GM12878 (cell line): ENCODE results near the gene SCUBE2. TPM values are rescaled to one million over a fixed set of nuclear protein-coding genes. Genes with fewer than 3 reads are reported as not detected.

ENCODE experiments used
- ATAC-seq: fragments of 200-7000 bp; cut with Tn5 transposase; 3 replicates; pipeline ENCODE4 v1.9.1; 2020; ENCODE audit warnings: mild to moderate bottlenecking, moderate library complexity
- BruUV-seq: library from RNA; stranded (reverse); fragments of 400-500 nt; replicated peaks from 2 replicates; lab custom pipeline; 2021; lab: Mats Ljungman, UMichigan
- CTCF ChIA-PET: fragments of 300-600 bp; sonication (Branson Sonifier 250); formaldehyde crosslinking; extraction: SDS; loops from one replicate; lab custom pipeline; 2021; ENCODE audit warnings: inconsistent platforms; lab: Yijun Ruan, JAX
- POLR2A ChIA-PET: fragments of 350-600 bp; formaldehyde crosslinking; extraction: SDS; loops from one replicate; lab custom pipeline; 2021; ENCODE audit warnings: inconsistent platforms; lab: Charles Lee
- RAD21 ChIA-PET: fragments of 300-600 bp; sonication (Branson Sonifier 250); formaldehyde crosslinking; loops from one replicate; lab custom pipeline; 2023; ENCODE audit warnings: antibody characterized with exemption; ENCODE audit not compliant: unreplicated experiment; lab: Charles Lee
- SMC1A ChIA-PET: fragments of 300-600 bp; sonication (Branson Sonifier 250); formaldehyde crosslinking; loops from one replicate; lab custom pipeline; 2023; ENCODE audit not compliant: unreplicated experiment, uncharacterized antibody; lab: Charles Lee
- DNase-seq: peaks from one replicate; pipeline ENCODE4 v3.0.0-alpha.2; 2011; ENCODE audit warnings: low read depth, low spot score
- FAIRE-seq: peaks from 3 replicates; lab custom pipeline; 2011; peaks lifted over from hg19 to GRCh38; lab: Jason Lieb, UNC
- H2AFZ ChIP-seq: 2 replicates; pipeline ENCODE4 v1.6.0; 2011; ENCODE audit warnings: low read depth, low read length, control low read depth; ENCODE audit not compliant: control insufficient read depth
- H3K27ac ChIP-seq: 2 replicates; pipeline ENCODE4 v1.5.1; 2011; ENCODE audit warnings: control low read depth; ENCODE audit not compliant: control insufficient read depth, insufficient read depth
- H3K27me3 ChIP-seq, 2 experiments: replicated peaks in 1 of 2; 2 replicates each; pipeline versions ENCODE4 v1.6.0 to v1.6.1; 2011; ENCODE audit warnings: low read length in 1 of 2; ENCODE audit not compliant: control insufficient read depth in 2 of 2, insufficient read depth in 2 of 2
- H3K36me3 ChIP-seq, 2 experiments: 2 replicates each; pipeline ENCODE4 v1.5.1; 2011; ENCODE audit warnings: low read length in 1 of 2; ENCODE audit not compliant: control insufficient read depth in 2 of 2, insufficient read depth in 2 of 2
- H3K4me1 ChIP-seq: 2 replicates; pipeline ENCODE4 v1.6.1; 2011; ENCODE audit warnings: mild to moderate bottlenecking, low read length, moderate library complexity, mixed read lengths; ENCODE audit not compliant: control insufficient read depth, insufficient read depth
- H3K4me2 ChIP-seq: 2 replicates; pipeline ENCODE4 v1.6.0; 2011; ENCODE audit warnings: control low read depth; ENCODE audit not compliant: control insufficient read depth, insufficient read depth
- H3K4me3 ChIP-seq: fragments of 200-600 bp; sonication (generic); 2 replicates; pipeline ENCODE4 v1.5.1; 2016
- H3K79me2 ChIP-seq: 2 replicates; pipeline ENCODE4 v1.6.0; 2011; ENCODE audit warnings: low read length; ENCODE audit not compliant: control insufficient read depth, insufficient read depth
- H3K9ac ChIP-seq: 2 replicates; pipeline ENCODE4 v1.8.0; 2011; ENCODE audit warnings: low read length, control low read depth, mixed read lengths; ENCODE audit not compliant: control insufficient read depth, insufficient read depth
- H3K9me3 ChIP-seq: replicated peaks from 3 replicates; pipeline ENCODE4 v1.5.1; 2011; ENCODE audit warnings: mild to moderate bottlenecking, low read length; ENCODE audit not compliant: control insufficient read depth, insufficient read depth
- H4K20me1 ChIP-seq: 2 replicates; pipeline ENCODE4 v1.6.0; 2011; ENCODE audit not compliant: control insufficient read depth, insufficient read depth
- CBX5 ChIP-seq: sonication (generic); IDR thresholded peaks from 2 replicates; pipeline ENCODE4 v1.6.1; 2016; ENCODE audit warnings: low read depth, moderate library complexity, mild to moderate bottlenecking, inconsistent platforms
- ELK1 ChIP-seq: IDR thresholded peaks from 2 replicates; pipeline ENCODE4 v1.6.1; 2012; ENCODE audit warnings: low read depth, low read length, improper control_type of control experiment
- FOS ChIP-seq: IDR thresholded peaks from 3 replicates; pipeline ENCODE4 v1.6.1; 2011; ENCODE audit warnings: borderline replicate concordance; ENCODE audit not compliant: insufficient read length; ENCODE audit errors: extremely low read depth
- IKZF1 ChIP-seq: fragments of 450-650 bp; conservative IDR thresholded peaks from 2 replicates; pipeline ENCODE4 v1.6.1; 2017; ENCODE audit warnings: antibody characterized with exemption, mild to moderate bottlenecking
- MEF2B ChIP-seq: fragments of 450-650 bp; IDR thresholded peaks from 2 replicates; pipeline ENCODE4 v1.6.1; 2018; ENCODE audit warnings: mild to moderate bottlenecking, moderate library complexity; ENCODE audit not compliant: partially characterized antibody, poor library complexity, severe bottlenecking
- POLR2A ChIP-seq: IDR thresholded peaks from 2 replicates; pipeline ENCODE4 v1.6.1; 2011; ENCODE audit warnings: low read depth, mild to moderate bottlenecking, low read length
- RAD21 ChIP-seq: IDR thresholded peaks from 2 replicates; pipeline ENCODE4 v1.6.1; 2011; ENCODE audit warnings: mild to moderate bottlenecking, low read depth, low read length, moderate library complexity; ENCODE audit not compliant: insufficient read depth
- SP1 ChIP-seq: IDR thresholded peaks from one replicate; pipeline ENCODE4 v1.6.1; 2011; ENCODE audit warnings: low read depth, low read length
- SRF ChIP-seq, 2 experiments: IDR thresholded peaks; 2 replicates each; pipeline ENCODE4 v1.6.1; 2011; ENCODE audit warnings: low read depth in 2 of 2, low read length in 2 of 2, mild to moderate bottlenecking in 1 of 2, moderate library complexity in 1 of 2
- ZBTB11 ChIP-seq: fragments of 450-650 bp; formaldehyde crosslinking; IDR thresholded peaks from 2 replicates; pipeline ENCODE4 v1.5.0; 2022; ENCODE audit warnings: mild to moderate bottlenecking, missing genetic modification characterization
- WGBS: methylation state at CpG from one replicate; pipeline ENCODE4 v1.1.6; 2016; ENCODE audit warnings: low lambda C conversion rate; ENCODE audit not compliant: insufficient replicate concordance, insufficient coverage; ENCODE audit errors: missing lambda C conversion rate; 5-methylcytosine and 5-hydroxymethylcytosine counted together
- in situ Hi-C: fragments of 300-500 bp; cut with MboI; formaldehyde crosslinking; loops from 9 replicates; pipeline ENCODE4 v1.14.3; 2018; ENCODE audit warnings: mixed read lengths
- intact Hi-C: fragments of 100-400 bp; cut with micrococcal nuclease; formaldehyde crosslinking; loops from one replicate; pipeline ENCODE4 v1.14.2; 2022; ENCODE audit not compliant: unreplicated experiment
- polyA plus RNA-seq, 11 experiments: library from polyadenylated mRNA; depleted of rRNA in 4 of 11; unstranded in 6 of 11; stranded (reverse) in 5 of 11; fragments of >200 nt; fragmentation: Nextera tagmentation in 4 of 11; fragmentation: Illumina TruSeq in 1 of 11; extraction: Ambion mirVana in 4 of 11; extraction: Trizol in 1 of 11; gene quantifications; 1 replicate in 1 of 11; 2 replicates in 10 of 11; pipeline versions ENCODE4 v1.2.1 to v1.2.3, GENCODE V29; 2011 to 2016; ENCODE audit warnings: inconsistent platforms in 2 of 11, missing spikeins in 2 of 11, low read depth in 1 of 11
- total RNA-seq, 4 experiments: library from RNA; depleted of rRNA in 3 of 4; stranded (reverse); fragments of >200 nt in 3 of 4; fragmentation: Illumina TruSeq in 1 of 4; extraction: Trizol in 1 of 4; gene quantifications; 2 replicates each; pipeline versions ENCODE4 v1.2.1 to v1.2.3, GENCODE V29; 2013 to 2021

SCUBE2 gene
- total and polyA plus RNA-seq, 10 of the 15 experiments (the other 5 are each of a cell fraction or from before 2014, with no cell fraction given) = 0.12 to 0.56 (median 0.31) TPM; not detected in 2

GRCh38 chr11:9005087-9005486, 86.3 kb downstream of the SCUBE2 start:
- Histone ChIP-seq H3K27ac (no peak overlapping the region), H3K4me1 (peaks cover 6% of the 10 kb centered on the region; the same call in 1 of the 2 replicates), H4K20me1 (no peaks in the 10 kb centered on the region), H3K4me3 (no peak overlapping the region), H3K9ac (no peak overlapping the region), H3K36me3 (no peaks in the 10 kb centered on the region), H3K27me3 (peaks cover 4 to 16% of the 10 kb centered on the region in 2 experiments), H3K4me2 (no peak overlapping the region), H3K79me2 (no peaks in the 10 kb centered on the region), H2AFZ (no peak overlapping the region), H3K9me3 (no peaks in the 10 kb centered on the region)
- ChIA-PET CTCF (interaction anchor here (0.7 kb wide), 1 partner anchor 135 kb away, joined by 4 read pairs; no protein-coding TSS in a partner anchor), SMC1A (no interaction called here), RAD21 (no interaction called here), POLR2A (no interaction called here)
- BruUV-seq = no TSS peak
- no peak for ATAC-seq
- intact Hi-C loops = no loop called here
- in situ Hi-C loops = no loop called here
- FAIRE-seq = no peak
- TF ChIP-seq FOS (no peak), POLR2A (no peak), SRF (IDR thresholded peaks at IDR 0.05; ENCODE audit: low read depth in 2 of 2, low read length in 2 of 2) (no peak), RAD21 (no peak), IKZF1 (no peak), CBX5 (no peak)
- no peak for DNase-seq
- WGBS = 76% methylated on average over 4 of the region's 4 CpGs

GRCh38 chr11:9004183-9004926, 87.0 kb downstream of the SCUBE2 start:
- H3K27me3 ChIP-seq = peaks cover 4 to 16% of the 10 kb centered on the region in 2 experiments
- intact Hi-C loops (no loop called here), in situ Hi-C loops (no loop called here)
- no peaks in the 10 kb centered on the region for H3K36me3 ChIP-seq
- H3K27ac ChIP-seq = no peak overlapping the region
- ATAC-seq (no peak), FAIRE-seq (no peak), DNase-seq (no peak)
- H3K79me2 ChIP-seq = no peaks in the 10 kb centered on the region
- ChIA-PET RAD21 (no interaction called here), POLR2A (no interaction called here), CTCF (no interaction called here), SMC1A (no interaction called here)
- H2AFZ ChIP-seq = no peak overlapping the region
- WGBS = 20% methylated on average over 56 of the region's 69 CpGs
- H4K20me1 ChIP-seq = no peaks in the 10 kb centered on the region
- H3K9me3 ChIP-seq = no peaks in the 10 kb centered on the region
- no peak overlapping the region for H3K9ac ChIP-seq
- peaks cover 6% of the 10 kb centered on the region; the same call in 1 of the 2 replicates for H3K4me1 ChIP-seq
- BruUV-seq = no TSS peak
- H3K4me2 ChIP-seq = peak overlapping the region; percentile 87
- H3K4me3 ChIP-seq = 0 out of 2 replicates have a peak overlapping the region, but pooled peaks have one; percentile 55
- no peak for TF ChIP-seq ELK1
- TF ChIP-seq SP1 = no peak
- no peak for TF ChIP-seq MEF2B
- TF ChIP-seq ZBTB11 (CRISPR knock-in tag) = no peak
